Stimulated activated CD8-positive, alpha-beta memory T cell treated with anti-CD3 and anti-CD28 coated beads, Interleukin-12 subunit alpha, Interleukin-12 subunit beta, amount 100 ng/mL, for 24 hours (primary cell): ENCODE data around the gene DLGAP4.

Experiments
- DNase-seq: peaks from one replicate; pipeline ENCODE4 v3.0.0-alpha.2; 2020; ENCODE audit errors: extremely low read depth

Gene DLGAP4

DNA sequence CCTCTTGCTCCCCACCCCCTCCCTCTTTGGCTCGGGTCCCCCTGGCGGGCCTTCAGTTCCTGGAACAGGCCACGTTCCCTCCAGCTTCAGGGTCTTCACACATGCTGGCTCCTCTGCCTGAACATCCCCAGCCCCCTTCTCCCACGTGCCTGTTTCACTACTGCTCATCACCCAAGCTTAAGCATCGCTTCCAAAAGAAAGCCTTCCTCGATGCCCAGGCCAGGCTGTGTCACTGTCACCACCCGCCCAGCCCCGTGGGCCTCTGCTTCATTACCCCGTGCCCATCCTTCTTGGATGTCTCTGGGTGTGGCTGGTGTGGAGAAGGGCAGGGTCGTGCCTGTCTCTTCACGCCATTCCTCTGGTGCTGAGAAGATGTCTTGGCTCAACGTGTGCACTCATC is 2.8 kb downstream of the DLGAP4 start:
- DNase-seq: no peak

DNA sequence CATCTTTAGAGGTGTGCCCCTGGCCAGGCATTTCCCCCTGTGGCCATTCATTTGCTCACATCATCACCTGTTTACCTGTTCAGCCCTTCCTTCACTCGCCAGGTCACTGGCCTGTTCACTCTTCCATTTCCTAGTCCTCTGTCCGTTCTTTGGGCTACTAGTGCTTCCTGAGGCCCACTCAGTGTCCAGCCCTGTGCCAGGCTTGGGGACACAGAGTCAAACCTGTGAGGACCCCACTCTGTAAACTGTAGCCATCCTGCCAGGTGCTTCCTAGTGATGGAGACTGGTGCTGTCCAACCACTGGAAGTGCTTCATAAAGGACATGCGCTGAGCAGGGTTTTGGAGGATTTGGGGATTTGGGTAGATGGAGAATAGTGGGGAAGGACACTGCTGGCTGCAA is 3.5 kb downstream of the DLGAP4 start:
- no peak for DNase-seq

- DNase-seq: no peak
Measured at GRCh38 chr20:36310215-36310981, 4.3 kb downstream of the DLGAP4 start.

- DNase-seq: no peak
Measured at GRCh38 chr20:36311141-36311853, 5.2 kb downstream of the DLGAP4 start.

GRCh38 chr20:36311854-36312723 is 6.0 kb downstream of the DLGAP4 start:
- DNase-seq: no peak

- no peak for DNase-seq
Measured at GRCh38 chr20:36312724-36313441, 6.7 kb downstream of the DLGAP4 start.

- no peak for DNase-seq
Measured at GRCh38 chr20:36313476-36313875, 7.3 kb downstream of the DLGAP4 start.

DNA sequence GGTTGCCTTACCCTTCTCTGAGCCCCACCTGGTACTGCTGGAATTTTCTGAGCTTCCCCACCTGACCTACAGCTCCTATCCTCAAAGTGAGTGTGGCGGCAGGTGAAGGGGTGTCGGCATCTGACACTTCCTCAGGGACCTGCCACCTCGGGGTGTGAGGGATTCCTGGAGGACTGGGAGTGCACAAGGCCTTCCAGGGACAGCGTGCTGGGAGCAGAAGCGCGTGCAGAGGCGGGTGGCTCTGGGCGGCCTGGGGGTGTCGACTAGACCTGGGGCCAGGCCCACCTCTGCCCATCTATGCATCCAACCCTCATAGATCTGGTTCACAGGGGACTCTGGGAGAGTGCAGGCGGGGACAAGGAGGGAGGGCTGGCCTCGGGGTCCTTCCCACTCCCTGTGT is 7.8 kb downstream of the DLGAP4 start:
- no peak for DNase-seq

- DNase-seq: no peak
Measured at GRCh38 chr20:36314734-36315544, 8.8 kb downstream of the DLGAP4 start.

- no peak for DNase-seq
Measured at GRCh38 chr20:36315545-36316351, 9.6 kb downstream of the DLGAP4 start.

DNA sequence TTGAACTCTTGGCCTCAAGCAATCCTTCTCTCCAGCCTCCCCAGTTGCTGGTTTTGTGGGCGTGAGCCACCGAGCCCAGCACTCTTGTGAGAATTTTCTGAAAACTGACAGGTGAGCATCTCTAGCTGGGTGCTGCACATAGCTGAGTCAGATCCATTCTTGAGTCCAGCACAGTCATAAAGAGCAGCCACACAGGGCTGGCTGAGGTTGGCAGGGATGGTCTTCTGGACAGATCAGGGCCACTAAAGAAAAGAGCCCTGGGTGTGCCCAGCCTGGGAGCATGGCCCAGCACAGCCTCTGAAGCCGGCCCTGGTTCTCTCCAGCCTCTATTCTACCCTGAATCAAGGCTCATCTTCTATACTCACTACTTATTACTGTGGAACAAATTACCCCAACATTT is 11.5 kb downstream of the DLGAP4 start:
- no peak for DNase-seq

DNA sequence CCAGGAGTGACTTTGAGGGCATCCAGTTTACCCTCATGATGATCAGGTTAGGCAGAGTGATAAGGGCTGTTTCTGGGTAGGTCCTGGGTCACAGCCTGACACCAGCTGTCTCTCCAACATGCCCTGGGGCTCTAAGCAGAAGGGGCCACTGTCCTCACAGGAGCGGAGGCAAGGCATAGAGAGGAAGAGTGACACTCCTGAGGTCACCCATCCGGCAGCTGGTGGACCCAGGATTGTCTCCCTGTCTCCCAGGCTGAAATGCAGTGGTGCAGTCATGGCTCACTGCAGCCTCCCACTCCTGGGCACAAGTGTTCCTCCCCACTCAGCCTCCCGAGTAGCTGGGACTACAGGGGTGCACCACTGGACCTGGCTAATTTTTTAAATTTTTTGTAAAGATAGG is 12.0 kb downstream of the DLGAP4 start:
- no peak for DNase-seq

- DNase-seq: no peak
Measured at GRCh38 chr20:36319356-36320260, 13.5 kb downstream of the DLGAP4 start.

- DNase-seq: no peak
Measured at GRCh38 chr20:36320261-36320897, 14.2 kb downstream of the DLGAP4 start.

DNA sequence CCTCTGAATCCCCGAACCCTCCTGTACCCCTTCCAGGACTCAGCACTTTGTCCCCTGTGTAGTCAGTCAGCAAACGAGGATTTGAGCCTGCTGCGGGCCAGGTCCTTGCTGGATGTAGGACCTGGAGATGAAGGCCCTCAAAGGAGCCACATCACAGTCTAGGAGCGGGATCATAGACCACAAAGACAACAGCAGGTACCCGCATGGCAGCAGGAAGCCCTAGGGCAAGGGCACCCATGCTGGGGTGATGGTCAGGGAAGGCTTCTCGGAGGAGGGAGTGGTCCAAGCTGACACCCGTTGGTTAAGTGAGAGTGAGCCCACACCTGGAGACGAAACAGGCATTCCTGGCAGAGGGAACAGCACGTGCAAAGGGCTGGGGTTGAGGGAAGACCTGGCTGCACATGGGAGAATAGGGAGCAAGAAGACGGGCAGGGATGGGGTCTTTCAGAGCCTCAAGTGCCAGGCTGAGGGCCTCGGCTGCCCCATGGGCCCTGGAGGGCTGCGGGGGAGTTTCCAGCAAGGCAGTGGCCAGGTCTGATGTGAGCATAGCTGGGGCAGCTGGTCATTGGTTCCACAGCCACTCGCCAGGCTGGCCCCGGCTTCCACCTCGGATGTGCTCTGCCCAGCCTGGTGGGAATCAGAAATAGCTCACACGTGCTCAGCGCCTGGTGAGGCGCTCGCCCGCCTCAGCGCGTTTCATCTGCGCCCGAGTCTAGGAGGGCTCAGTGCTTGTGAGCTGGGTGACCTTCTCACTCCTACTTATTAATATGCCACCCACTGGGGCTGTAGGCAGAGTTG is 15.0 kb downstream of the DLGAP4 start:
- DNase-seq: no peak

DNA sequence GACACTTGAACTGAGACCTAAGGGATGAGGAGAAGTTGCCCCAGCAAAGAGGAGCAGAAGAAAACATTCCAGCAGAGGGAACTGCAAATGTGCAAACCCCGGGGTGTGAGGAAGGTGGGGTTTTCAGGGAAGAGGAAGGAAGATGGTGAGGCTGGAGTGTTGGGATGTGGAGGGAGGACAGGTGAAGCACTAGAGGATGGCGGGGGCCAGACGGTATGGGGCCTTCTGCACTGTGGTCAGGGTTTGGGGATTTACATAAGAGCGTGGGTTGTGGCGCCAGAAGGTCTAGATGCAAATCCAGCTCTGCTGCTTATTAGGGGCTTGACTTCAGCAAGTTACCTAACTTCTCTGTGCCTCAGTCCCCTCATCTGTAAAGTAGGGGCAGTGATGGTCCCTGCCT is 16.0 kb downstream of the DLGAP4 start:
- DNase-seq: no peak

DNA sequence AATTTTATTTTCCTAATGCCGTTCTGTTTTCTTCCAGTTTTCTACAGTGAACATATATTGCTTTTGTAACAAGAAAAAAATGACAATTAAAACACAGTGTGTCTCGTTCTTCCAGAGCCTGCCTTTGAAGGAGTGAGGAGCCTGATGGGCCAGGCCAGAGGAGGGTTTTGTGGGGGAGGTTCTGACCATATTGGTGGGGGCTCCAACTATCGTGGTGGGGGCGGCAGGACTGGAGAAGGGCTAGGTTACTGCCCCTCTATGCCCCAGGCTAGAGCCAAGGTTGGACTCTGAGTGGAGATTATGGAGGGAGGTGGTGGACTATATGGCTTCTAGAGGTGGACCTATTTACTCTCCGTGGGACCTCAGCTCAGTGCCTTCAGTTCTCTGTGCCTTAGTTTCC is 24.0 kb downstream of the DLGAP4 start:
- DNase-seq: no peak

GRCh38 chr20:36331209-36331608 is 25.1 kb downstream of the DLGAP4 start:
- no peak for DNase-seq
